Tongue (tissue), 2 donors: ENCODE results near the gene RTP3. TPM values are rescaled to one million over a fixed set of nuclear protein-coding genes. Genes with fewer than 3 reads are reported as not detected.
"Not testable (repeated sequence)": the region's sequence is repeated elsewhere in the genome, so short reads cannot be mapped to it uniquely, and the experiment has no call there.

ENCODE experiments used
- DNase-seq: peaks from one replicate; pipeline ENCODE4 v3.0.0-alpha.2; 2015
- total RNA-seq: library from RNA; depleted of rRNA; stranded (reverse); fragments of >200 nt; gene quantifications from one replicate; pipeline ENCODE4 v1.2.3, GENCODE V29; 2014

RTP3 gene
- total RNA-seq, 1 donor from 2014 or later: not detected

DNA sequence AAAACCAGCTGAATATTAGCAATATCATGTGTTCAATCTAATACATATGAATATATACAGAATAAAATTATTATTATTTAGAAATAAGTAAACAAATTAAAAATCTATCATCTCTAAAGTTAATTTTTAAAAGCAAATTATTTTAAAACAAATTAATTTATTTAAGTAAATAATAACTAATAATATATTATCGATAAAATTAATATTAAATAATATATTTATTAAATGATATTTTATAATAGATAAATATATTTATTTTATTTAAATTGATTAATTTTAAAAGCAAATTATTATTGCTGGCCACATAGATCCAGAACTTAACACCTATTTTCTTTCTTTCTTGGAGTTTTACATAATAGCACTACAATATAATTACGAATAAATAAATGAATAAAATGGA lies 22.2 kb downstream of the RTP3 start:
- DNase-seq: no peak

DNA sequence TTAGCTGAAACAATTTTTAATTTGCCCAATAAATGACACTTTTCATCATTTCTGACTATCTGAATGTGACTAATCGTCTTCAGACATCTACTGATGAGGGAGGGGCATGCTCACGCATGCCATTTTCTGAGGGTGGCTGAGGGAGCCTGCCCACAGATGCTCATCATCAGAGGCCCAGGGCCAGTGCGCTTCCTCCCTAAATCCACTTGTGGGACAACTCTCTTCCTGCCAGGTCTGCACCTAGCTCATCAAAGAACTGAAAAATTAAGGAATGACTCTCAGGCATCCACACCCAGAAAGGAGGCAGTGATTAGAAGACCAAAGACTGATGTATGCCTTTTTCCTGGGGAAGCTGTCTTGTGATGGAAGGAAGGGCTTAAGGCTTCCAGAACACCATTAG lies 22.8 kb downstream of the RTP3 start:
- no peak for DNase-seq

DNA sequence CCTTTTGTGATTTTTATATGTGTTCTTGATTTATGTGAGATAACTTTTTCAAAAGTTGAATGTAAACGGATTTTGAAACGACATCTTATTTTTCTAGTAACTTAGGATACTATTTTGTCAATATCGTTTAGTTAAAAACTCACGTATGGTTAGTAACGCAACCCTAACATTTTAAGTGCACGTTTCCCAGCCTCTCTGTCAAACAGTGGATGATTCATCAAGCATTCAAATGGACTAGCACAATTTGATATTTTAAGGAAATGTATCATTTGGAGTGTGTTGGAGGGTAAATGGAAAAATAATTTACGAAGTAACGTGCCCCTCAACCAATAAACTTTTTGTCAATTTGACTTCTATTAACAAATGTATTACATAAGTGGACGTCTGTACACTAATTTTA lies 23.3 kb downstream of the RTP3 start:
- DNase-seq: no peak

DNA sequence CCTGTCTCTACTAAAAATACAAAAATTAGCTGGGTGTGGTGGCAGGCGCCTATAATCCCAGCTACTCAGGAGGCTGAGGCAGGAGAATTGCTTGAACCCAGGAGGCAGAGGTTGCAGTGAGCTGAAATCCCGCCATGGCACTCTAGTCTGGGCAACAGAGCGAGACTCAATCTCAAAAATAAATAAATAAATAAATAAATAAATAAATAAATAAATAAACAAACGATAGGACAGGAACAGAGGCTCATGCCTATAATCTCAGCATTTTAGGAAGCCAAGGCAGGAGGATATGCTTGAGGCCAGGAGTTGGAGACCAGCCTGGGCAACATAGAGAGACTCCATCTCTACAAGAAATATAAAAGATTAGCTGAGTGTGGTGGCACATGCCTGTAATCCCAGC lies 24.4 kb downstream of the RTP3 start:
- DNase-seq: not testable (repeated sequence)

DNA sequence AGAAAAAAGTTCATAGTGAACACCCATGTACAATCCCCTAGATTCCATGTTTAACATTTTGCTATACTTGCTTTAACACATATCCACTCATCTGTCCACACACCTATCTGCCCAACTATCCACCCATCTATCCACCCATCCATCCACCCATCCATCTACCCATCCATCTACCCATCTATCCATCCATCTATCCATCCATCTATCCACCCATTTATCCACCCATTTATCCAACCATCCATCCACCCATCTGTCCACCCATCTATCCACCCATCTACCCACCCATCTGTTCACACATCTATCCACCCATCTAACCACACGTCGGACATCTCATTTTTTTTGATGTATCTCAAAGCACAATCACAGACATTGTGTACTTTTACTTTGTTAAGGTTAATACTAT lies 25.8 kb downstream of the RTP3 start:
- DNase-seq: no peak

DNA sequence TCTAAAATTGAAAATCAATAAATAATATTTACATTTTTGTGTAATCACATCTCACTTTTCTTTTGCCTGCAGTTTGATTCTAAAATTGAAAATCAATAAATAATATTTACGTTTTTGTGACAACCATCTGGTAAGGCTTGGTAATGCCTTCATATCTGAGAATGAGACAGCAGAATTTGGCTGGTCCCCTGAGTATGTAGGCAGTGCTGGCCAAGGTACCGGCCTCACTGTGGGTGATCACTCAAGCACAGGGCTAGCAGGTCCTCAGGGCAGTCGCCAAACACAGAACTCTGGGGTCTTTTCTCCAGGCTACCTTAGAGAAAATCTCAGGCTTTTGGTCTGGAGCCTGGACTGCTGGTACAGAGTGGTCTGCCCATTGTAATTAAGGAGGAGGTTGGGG lies 26.2 kb downstream of the RTP3 start:
- DNase-seq: no peak

DNA sequence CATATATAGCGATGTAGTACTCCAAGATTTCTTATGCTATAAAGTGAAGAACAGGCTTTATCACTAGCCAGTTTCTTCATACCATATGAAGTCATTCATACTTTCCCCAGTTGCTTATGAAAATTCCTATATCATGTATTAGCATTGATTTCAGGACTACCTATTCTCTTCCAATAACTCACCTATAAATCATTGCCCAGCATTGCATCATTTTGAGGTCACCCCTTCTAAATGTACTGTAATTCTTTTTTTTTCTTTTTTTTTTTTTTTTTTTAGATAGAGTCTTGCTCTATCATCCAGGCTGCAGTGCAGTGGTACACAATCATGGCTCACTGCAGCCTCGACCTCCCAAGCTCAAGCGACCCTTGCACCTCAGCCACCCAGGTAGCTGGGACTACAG lies 27.1 kb downstream of the RTP3 start:
- no peak for DNase-seq

DNA sequence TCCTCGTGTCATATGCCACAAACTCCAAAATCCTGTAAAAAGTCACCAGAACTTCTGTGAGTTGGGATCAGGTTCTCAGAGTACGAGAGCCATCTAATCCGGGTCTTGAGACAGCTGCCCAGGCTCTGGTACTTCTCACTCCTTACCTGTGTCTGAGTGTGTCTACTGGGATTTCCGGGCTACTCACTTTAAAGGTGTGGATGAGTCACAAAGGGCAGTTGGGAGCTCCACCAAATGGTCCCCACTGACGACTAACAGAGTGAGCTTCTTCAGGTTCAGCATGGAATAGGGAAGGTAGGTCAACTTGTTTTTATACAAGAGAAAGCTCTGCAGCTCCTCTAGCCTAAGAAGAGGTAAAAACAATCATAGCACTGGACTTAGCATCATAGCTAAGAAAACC lies 29.5 kb downstream of the RTP3 start:
- DNase-seq: no peak

DNA sequence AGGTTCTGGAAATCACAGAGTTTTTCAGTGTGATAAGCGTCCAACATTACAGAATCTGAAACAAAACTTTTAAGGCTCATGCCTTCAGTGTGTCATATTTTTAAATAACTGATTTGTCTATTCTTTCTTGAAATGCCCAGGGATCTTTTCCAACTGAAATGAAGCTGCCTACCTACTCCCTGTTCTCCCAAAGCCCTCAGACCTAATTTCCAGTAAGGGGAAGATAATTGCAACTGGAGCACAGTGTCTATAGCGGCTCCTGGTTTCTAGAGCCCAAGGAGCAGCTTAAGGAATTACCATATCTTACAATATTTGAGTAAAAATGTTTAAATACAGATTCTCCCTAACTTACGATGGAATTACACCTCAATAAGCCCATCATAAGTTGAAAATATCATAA lies 35.3 kb downstream of the RTP3 start:
- no peak for DNase-seq

DNA sequence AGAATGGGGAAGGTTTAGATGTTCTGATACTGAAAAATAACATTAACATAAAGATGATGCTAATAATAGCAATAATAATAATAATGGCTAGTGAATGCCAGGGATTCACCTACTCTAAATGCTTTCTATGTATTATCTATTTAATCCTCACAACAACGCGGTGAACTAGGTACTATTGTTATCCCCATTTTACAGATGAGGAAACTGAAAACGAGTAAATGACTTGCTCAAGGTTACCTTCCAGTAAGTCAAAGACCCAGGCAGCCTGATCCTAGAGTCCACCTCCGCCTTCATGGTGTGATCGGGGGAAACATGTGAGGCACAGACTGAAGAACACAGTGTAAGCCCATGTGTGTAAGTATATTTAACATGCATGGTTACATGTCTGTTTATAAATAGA lies 38.0 kb downstream of the RTP3 start:
- DNase-seq: no peak

DNA sequence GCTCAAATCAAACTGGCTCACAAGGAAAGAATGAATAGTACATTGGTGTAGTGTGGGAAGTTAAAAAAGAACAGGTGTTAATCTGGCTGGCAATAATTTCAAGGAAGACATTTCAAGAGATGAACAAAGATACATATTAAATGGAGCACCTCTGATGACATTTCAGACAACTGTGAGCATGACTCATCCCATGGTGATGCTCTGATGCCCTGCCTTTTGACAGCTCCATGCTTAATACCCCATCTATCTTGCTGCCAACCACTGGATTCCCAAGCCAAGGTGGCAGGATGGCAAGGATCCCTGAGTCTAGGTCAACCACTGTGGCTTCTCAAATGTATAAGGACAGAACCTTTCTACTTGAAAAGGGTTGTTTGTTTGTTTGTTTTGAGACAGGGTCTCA lies 39.0 kb downstream of the RTP3 start:
- no peak for DNase-seq

DNA sequence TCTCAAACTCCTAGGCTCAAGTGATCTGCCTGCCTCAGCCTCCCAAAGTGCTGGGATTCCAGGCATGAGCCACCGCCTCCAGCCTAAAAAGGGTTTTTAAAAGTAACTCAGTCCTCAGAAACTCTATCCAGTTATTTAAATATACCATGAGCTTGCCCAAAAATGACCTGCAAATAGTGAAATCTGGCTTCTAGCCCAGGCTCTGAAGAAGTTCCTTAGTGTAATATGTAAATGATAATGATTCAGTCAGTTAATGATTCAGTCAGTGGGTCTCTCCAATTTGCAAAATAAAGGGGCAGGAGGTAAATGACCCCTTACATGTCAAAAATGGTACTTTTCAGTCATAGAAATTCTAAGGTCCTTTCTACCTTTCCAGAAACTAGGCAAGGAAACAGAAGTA lies 39.5 kb downstream of the RTP3 start:
- DNase-seq: no peak

DNA sequence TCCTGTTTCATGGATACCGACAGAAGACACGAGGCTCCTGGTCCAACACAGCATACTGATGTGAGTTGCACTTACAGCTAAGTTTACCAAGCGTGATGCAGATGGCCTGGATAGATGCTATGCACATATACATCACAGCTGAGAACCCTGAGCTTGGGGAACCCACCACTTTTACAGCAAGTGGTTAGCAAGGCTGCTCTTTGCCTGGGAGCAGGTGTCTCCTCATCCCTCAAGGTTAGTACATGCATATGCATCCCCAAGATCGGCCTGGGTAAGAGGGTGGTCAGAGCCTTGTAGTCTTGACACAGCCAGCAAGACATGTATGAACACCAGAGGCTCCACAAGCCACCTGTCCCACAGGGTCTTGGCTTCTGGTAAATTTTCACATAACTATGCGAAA lies 40.0 kb downstream of the RTP3 start:
- no peak for DNase-seq

DNA sequence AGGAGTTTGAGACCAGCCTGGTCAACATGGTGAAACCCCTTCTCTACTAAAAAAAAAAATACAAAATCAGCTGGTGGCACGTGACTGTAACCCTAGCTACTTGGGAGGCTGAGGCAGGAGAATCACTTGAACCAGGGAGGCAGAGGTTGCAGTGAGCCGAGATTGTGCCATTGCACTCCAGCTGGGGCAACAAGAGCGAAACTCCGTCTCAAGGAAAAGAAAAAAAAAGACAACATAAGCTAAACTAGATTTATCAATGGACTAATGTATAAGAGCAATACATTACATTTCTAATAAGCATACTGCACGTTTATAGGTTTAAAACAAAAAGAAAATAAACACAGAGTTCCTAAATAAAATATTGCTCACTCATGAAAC lies 40.6 kb downstream of the RTP3 start:
- not testable (repeated sequence) for DNase-seq

DNA sequence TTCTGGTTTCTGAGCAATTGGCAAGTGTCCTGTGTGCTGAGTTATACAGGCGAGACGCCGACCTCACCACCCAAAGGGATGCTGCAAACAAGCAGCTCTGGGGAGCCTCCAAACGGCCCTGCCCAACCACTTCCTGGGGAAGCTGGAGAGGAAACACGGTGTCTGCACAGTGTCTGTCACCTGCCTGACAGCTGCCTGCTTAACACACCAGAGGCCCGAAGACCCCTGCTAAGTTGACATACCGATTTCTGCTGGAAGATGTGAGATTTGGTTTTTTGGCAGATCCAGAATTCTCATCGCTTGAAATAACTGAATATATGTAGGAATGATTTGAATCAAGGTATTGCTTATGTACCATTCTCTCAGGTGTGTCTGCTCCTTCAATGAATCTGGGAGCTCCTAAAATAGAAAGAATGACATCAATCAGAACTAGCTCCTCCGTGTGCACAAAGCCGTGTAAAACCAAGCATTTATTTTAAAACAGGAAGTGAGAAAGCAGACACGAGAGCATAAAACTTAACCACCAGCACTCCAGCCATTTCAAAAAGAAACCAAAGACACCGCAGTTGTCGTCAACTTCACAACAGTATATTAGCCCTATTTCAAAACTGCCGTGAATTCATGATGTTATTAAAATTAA lies 41.1 kb downstream of the RTP3 start:
- DNase-seq: peak; percentile 68

DNA sequence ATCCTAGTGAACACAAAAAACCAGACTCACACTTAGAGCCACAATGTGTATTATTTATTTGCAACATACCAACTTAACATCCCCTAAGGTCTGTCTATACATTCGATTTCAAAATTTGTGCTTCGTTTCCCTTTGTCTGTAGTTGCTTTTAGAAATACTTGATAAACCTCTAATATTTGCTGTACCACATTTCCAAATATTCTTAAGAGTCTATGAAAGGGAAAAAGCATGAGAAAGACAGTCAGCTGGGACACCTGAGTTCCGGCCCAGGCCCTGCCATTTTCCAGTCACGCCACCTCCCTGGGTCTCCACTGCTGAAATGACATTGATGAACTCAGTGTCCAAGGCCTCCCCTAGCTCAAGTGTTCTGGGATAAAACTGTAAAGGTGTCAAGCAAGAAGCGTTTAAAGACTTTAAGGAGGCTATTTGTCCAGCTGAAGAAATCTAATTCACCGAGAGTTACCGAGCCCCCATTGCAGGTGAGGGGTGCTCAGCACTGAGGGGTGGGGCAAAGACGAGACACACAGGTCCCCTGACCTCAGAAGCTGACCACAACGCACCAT lies 41.7 kb downstream of the RTP3 start:
- DNase-seq: no peak

DNA sequence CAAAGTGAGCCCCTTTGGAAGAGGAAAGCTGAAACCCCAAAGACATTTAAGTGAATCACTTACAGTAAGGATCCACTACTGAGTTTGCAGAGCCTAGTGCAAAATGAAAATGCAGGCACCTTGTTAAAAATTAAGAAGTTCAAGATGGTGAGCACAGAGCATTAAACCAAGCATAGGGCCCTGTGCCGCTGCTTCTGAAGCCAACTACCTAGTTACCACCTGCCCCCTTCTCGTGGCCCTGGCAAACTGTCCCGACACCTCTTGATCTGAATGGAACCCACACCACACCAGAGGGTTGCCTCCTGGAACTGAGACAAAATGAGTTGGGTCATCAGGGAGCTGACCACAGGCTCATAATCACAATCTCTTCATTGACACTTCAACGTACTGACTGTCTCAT lies 42.8 kb downstream of the RTP3 start:
- no peak for DNase-seq

DNA sequence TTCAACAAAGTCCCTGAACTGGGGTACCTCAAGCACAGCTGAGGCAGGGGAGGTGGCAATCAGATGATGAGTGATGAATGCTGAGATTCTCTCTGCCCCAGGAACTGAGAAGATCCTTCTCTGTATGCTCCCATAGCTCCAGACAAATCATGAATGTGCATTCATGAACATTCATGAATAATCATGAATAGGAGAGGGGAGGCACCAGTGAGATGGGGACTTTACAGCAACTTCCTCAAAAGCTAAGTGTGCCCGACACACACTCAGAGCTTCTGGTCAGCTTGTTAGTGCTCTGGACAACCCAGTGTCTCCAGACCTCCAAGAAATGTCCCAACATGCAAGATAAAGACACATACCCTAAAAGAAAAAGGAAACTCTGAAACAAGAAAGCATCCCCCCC lies 44.1 kb downstream of the RTP3 start:
- DNase-seq: no peak

DNA sequence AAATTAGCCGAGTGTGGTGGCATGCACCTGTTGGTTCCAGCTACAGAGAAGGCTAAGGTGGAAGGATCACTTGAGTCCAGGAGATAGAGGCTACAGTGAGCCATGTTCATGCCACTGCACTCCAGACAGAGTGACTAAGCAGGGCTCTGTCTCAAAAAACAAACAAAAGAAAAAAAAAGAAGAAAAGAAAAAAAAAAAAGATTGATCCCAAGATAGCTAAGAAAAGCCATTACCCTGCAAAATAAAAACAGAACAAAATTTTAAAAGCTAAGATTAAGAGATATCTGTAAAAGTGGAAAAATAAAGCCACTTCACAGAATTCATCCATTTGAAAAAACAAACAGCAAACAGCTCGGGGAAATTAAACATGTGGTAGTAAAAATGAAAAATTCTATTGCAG lies 44.6 kb downstream of the RTP3 start:
- DNase-seq: no peak

DNA sequence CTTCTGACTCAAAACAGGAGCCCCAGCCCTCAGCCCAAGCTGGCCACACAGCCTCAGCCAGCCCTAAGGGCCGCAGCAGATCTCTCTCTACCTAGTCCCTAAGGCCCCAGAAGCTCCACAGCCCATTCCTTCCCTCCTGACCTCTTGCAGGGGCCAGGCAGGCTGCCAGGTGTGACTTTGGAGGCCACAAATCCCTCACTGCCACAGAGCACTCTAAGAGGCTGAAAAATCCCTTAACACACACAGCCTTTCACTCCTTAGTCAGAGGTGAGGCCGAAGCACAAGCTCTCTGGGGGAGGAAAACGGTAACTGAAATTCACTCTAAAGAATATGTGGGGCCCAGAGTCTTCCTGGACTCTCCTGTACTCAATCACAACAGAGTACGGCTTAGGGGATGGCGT lies 45.0 kb downstream of the RTP3 start:
- DNase-seq: no peak

DNA sequence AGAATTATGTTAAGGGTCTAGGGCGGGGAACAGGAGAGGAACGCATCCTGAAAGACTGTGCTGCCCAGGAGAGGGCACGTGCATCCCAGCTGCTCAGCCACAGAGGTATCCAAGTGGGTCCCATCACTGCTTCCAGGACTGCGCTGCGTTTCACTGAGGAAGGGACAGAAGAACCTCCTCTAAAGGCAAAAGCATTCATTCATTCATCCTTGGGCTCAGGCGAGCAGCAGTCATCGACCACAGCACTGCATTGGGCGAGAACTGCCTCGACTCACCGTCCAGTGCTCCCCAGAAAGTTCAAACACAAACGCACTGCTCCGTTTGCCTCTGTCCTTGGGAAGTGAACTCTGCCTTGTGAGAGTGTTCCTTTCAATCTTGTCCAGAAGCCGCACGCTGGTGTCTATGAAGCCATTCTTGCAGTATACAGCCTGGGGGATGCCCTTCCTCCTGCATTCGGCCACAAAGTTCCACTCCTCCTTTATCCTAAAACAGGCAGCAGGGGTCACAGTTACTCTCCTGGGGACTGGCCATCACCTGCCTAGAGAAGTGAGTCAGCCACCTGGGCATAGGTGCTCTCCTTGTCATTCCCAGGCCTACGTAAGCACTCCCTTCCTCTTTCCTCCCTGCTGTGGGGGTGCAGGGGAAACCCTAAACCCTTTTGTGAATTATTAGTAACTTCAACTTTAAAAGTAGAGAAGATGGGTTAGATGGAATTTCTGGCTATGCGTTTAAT lies 47.2 kb downstream of the RTP3 start:
- no peak for DNase-seq

DNA sequence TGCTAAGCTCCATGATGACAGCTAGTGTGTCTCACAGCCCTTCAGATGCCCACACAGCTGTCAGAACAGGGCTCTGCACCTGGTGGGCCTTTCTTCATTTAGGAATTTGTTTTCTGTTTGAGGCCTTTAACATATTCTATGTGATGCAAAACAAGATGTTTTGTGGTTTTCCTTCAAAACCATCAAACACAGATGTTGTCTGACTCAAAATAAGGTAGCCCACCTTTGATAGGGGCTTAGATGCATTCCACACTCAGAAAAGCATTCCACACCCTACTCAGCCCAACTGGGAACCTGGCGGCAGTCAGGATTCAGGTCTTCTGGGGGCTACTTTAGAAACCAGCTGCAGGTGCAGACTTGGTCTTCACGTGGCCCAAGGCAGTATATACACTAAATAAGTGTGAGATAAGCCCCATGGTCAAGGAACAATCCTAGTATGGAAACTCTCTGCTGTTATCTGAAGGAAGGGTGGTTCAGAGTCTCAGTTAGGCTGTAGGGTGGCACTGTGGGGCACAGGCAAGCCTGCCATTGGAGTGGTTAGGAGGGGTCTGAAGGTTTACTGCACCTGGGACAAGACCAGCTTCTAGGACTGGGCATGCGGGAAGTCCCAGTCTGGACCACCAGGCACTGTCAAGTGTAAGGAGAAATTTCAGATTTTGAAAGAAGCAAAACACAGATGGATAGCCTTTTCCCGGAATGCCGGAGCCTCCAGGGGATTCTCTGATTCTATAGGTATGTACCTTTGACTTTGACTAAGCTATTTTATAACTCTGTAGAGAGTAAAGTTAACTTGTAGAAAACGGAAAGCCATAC lies 48.2 kb downstream of the RTP3 start:
- DNase-seq: no peak

DNA sequence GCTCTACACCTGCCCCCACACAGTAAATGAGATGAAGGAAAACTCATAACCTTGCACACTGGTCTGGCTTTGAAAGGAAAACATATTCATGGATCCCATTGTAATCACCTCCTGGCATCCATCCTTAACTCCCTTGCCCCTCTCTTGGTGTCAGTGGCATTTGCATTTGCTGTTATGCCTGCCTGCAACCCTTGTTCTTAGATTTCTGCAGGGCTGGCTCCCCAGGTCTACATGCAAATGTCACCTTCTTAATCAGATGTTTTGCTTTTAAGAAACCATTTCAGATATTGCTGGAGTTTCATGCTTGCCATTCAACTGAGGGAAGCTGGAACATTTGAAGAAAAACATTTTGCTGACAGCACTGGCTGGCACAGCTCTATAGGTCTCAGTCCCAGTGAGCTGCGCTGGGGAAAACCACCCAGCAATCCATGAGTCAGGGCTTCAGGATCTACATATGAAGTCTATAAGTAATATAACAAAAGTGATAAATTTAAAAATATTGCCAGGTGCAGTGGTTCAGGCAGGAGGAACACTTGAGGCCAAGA lies 49.2 kb downstream of the RTP3 start:
- no peak for DNase-seq
